Measurements from ENCODE around the gene ZNF367.
"Not testable (repeated sequence)": the region's sequence is repeated elsewhere in the genome, so short reads cannot be mapped to it uniquely, and the experiment has no call there.

ZNF367 gene

GRCh38 chr9:96398582-96399324 is 19.4 kb downstream of the ZNF367 start:
- no peak for DNase-seq

GRCh38 chr9:96395964-96396363 is 22.2 kb downstream of the ZNF367 start:
- no peak for DNase-seq

GRCh38 chr9:96394832-96395496 is 23.2 kb downstream of the ZNF367 start:
- DNase-seq = no peak

DNA sequence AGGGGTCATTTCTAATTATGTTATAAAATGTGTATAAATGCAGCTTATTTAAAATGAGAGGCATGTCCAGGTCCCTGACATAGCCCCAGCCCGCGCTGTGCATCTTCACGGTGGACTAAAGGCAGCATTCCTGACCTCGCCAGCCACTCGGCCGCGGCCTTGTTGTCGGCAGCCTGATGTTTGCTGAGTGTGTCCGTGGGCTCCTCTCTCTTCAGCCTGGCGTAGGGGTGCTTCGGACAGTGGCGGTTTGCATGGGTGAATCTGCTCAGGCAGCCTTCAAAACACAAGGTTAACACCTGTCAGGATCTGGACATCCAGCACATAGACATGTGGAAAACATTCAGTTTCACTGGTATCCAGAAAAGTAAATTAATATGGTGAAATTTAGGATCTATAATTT is 25.9 kb downstream of the ZNF367 start:
- no peak for DNase-seq

DNA sequence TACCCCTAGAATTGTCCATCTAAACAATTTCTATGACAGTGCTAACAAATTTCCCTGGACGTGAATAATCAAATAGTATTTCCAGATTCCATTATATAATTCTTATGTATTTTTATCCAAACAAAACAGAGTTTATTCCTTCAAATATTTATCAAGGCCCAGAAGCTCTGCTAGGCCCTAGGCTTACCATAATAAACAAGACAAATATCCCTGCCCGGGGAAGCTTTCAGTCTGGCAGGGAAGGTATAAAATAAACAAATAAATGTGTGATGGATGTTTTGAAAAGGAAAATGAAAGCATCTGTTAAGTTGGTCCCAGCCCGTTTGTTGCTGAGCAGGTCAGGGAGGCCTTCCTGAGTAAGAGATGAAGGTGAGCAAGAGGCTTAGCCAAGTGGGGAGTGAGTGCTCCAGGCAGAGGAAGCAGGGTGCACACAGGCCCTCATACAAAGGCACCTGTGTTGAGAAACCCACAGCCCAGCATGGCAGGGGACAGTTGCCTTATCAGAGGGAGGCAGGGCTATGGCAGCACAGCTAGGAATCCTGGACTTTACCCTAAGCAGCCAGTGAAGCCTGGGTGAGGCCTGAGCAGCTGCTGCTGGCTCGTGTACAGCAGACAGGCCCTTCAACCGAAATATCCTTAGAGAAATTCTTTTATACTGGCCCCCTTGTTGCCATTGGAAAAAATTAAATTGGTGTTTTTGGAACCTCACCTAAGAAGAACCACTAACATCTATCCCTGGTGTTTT is 27.0 kb downstream of the ZNF367 start:
- DNase-seq = no peak

- DNase-seq = no peak
Observed at GRCh38 chr9:96388144-96388543, 30.0 kb downstream of the ZNF367 start.

GRCh38 chr9:96386157-96386556 is 32.0 kb downstream of the ZNF367 start:
- DNase-seq = no peak

DNA sequence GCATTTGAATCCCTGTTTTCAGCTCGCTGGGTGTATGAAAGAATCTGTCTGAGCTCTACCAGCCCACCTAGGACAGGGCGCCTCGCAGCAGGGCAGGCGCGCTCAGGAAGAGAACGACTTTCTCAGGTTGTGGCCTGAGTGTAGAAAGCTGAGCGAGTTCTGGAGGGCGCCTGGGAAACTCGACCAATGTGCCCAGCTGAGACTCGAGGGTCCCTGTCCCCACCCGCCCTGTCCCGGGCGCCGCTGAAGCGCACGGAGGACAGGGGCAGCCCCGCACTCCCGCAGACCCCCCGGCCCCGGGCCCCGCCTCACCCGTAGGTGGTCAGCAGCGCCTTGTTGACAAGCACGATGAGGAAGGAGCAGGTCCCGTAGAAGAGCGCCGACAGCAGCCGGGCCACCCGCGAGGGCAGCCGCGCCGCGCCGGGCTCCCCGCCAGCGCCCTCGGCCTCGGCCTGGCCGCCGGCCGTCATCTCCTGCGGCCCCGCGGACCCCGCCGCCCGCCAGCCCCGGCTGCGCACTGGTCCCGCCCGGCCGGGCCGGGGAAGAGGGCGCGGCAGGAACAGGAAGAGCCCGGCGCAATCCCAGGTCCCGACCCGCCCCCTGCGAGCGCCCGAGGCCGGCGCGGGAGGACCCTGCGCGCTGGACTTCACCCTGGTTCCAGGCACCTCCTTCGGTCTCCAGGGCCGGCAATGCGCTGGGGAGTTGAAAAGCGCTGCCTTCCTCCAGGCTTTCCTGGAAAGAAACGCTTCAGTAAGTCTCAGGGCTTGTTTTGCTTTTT is 34.8 kb downstream of the ZNF367 start, which contains the start of gene SLC35D2:
Gene SLC35D2, minus strand, starts transcription at position 547 of the 778 bp plus-strand sequence. Its CDS starts 77 bp downstream, at position 470.
- DNase-seq = peak; percentile 19

DNA sequence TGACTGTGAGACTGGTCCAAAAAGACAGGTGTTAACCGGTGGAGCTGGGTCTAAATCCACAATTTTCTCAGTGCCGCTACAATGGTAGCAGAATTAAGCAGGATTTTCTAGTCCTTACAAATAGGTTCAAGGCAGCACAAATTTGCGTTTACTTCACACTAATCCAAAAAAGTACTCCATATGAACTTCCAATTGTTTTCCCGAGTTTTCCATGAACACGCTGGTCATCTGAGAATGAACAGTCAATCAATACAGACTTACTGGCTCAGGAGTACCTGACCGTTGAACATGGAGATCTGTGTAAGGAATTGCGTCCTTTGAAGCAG is 35.4 kb downstream of the ZNF367 start:
- DNase-seq = no peak

- DNase-seq = no peak
Observed at GRCh38 chr9:96382175-96382574, 36.0 kb downstream of the ZNF367 start.

DNA sequence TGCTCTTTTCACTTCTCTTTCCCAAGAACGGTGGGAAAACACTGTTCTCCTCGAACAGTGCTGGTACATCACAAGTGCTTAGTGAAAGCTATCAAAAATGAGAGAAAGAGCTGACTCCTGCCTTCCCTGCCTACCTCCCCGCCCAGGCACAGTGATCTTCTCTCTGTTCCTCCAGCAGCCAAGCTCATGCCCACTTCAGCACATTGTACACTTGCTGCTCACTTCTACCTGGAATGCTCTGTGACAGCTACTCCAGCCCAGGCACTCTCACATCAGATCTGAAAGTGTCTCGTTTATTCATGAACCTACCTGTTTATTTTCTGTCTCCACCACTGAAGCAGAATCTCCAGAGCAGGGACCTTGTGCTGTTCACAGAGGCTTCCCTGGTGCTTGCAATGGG is 36.5 kb downstream of the ZNF367 start:
- DNase-seq = no peak

- no peak for DNase-seq
Observed at GRCh38 chr9:96381125-96381524, 37.0 kb downstream of the ZNF367 start.

DNA sequence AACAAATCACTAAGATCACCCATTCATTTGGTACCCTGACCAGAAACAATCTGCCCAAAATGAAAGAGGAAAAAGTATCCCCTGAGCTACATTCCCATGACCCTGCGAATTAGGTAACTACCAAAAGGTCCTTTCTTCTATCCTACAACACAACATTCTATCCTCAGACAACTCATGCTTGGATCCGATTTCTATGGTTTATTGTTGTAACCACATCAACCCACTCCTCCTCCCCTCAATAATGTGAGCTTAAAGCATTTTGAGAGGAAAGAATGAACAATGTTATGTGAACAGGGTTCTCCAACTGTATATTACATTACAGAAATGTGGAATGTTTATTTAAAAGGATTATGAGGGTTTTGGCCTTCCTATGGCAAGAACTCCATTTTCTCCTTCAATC is 38.7 kb downstream of the ZNF367 start:
- no peak for DNase-seq

GRCh38 chr9:96378187-96378586 is 40.0 kb downstream of the ZNF367 start:
- no peak for DNase-seq

GRCh38 chr9:96376891-96377874 is 41.0 kb downstream of the ZNF367 start:
- no peak for DNase-seq

DNA sequence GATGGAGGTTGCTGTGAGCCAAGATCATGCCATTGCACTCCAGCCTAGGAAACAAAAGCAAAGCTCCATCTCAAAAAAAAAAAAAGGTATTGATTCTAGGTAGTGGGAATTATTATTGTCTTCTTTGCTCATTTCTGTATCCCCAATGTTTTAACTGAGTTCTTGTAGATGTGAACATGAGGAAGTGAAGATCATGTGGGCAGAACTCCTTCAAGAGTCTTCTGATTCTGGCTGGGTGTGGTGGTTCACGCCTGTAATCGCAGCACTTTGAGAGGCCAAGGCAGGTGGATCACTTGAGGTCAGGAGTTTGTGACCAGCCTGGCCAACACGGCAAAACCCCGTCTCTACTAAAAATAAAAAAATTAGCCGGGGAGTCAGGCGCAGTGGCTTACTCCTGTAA is 42.7 kb downstream of the ZNF367 start:
- DNase-seq = not testable (repeated sequence)

DNA sequence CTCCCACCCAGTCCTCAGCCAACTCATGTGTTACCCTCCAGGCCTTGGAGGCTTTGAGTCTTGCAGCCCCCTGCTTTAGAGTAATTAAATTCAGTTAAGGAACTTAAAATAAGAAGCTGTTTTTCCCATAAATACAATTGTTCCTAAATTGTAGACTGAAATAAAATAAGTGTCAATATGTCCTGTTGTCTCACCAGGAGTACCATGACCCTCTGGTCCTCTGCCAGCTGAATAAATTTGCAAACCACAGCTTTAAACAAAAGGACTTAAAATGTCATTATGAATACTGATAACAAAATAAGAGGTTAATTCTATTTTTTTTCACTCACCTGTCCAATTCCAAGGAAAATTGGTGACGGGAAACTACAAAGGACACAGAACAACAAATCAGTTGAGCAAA is 50.2 kb downstream of the ZNF367 start:
- no peak for DNase-seq

- DNase-seq = no peak
Observed at GRCh38 chr9:96363175-96363967, 54.8 kb downstream of the ZNF367 start.

GRCh38 chr9:96362119-96362518 is 56.1 kb downstream of the ZNF367 start:
- DNase-seq = not testable (repeated sequence)

GRCh38 chr9:96361668-96362067 is 56.5 kb downstream of the ZNF367 start:
- no peak for DNase-seq

- no peak for DNase-seq
Observed at GRCh38 chr9:96360976-96361375, 57.2 kb downstream of the ZNF367 start.

Measured in NCI-H774 (cell line).